HepG2 (cell line): Measurements from ENCODE around the gene SCN8A.

ENCODE experiments used
- CTCF ChIP-seq: sonication (generic); formaldehyde crosslinking; IDR thresholded peaks from 2 replicates; pipeline ENCODE4 v1.5.0; 2020; ENCODE audit warnings: mild to moderate bottlenecking, missing genetic modification reagents, moderate library complexity
- NR2F6 ChIP-seq, 2 experiments: IDR thresholded peaks; 2 replicates each; pipeline ENCODE4 v1.6.1; 2016; ENCODE audit warnings: antibody characterized with exemption in 1 of 2, mild to moderate bottlenecking in 1 of 2
- POLR2AphosphoS2 ChIP-seq: IDR thresholded peaks from 2 replicates; pipeline ENCODE4 v1.6.1; 2011; ENCODE audit warnings: low read depth, low read length, improper control_type of control experiment
- ZNF790 ChIP-seq: sonication (generic); formaldehyde crosslinking; IDR thresholded peaks from 2 replicates; pipeline ENCODE4 v1.8.0; 2022; ENCODE audit warnings: missing genetic modification reagents, mild to moderate bottlenecking, borderline replicate concordance
- TF ChIP-seq, protein P1 (sequence below): IDR thresholded peaks from 2 replicates; pipeline ENCODE4 v1.6.1; 2012; ENCODE audit warnings: low read length, improper control_type of control experiment

GRCh38 chr12:51840966-51841365 is 249.9 kb downstream of the SCN8A start:
- TF ChIP-seq, protein P1, sequence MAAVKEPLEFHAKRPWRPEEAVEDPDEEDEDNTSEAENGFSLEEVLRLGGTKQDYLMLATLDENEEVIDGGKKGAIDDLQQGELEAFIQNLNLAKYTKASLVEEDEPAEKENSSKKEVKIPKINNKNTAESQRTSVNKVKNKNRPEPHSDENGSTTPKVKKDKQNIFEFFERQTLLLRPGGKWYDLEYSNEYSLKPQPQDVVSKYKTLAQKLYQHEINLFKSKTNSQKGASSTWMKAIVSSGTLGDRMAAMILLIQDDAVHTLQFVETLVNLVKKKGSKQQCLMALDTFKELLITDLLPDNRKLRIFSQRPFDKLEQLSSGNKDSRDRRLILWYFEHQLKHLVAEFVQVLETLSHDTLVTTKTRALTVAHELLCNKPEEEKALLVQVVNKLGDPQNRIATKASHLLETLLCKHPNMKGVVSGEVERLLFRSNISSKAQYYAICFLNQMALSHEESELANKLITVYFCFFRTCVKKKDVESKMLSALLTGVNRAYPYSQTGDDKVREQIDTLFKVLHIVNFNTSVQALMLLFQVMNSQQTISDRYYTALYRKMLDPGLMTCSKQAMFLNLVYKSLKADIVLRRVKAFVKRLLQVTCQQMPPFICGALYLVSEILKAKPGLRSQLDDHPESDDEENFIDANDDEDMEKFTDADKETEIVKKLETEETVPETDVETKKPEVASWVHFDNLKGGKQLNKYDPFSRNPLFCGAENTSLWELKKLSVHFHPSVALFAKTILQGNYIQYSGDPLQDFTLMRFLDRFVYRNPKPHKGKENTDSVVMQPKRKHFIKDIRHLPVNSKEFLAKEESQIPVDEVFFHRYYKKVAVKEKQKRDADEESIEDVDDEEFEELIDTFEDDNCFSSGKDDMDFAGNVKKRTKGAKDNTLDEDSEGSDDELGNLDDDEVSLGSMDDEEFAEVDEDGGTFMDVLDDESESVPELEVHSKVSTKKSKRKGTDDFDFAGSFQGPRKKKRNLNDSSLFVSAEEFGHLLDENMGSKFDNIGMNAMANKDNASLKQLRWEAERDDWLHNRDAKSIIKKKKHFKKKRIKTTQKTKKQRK, result no peak
- TF ChIP-seq CTCF (CRISPR knock-in tag) (no peak), ZNF790 (no peak), NR2F6 (IDR thresholded peaks at IDR 0.05) (no peak), NR2F6 (CRISPR knock-in tag; IDR thresholded peaks at IDR 0.05) (no peak), POLR2AphosphoS2 (no peak)
